Lower leg skin (tissue), 3 donors: ENCODE data around the gene SERHL2.

Experiments
- POLR2A ChIP-seq, 2 donors: fragments of 450-650 bp; IDR thresholded peaks; one replicate each; pipeline ENCODE4 v1.6.1; 2016 to 2017; ENCODE audit warnings: antibody characterized with exemption in 2 of 2, mild to moderate bottlenecking in 1 of 2, moderate library complexity in 1 of 2
- TF ChIP-seq, protein P1 (sequence below), 3 donors: fragments of 450-650 bp; IDR thresholded peaks; one replicate each; pipeline ENCODE4 v1.5.1; 2016; ENCODE audit warnings: antibody characterized with exemption in 3 of 3, mild to moderate bottlenecking in 3 of 3, moderate library complexity in 2 of 3

- TF ChIP-seq, protein P1, sequence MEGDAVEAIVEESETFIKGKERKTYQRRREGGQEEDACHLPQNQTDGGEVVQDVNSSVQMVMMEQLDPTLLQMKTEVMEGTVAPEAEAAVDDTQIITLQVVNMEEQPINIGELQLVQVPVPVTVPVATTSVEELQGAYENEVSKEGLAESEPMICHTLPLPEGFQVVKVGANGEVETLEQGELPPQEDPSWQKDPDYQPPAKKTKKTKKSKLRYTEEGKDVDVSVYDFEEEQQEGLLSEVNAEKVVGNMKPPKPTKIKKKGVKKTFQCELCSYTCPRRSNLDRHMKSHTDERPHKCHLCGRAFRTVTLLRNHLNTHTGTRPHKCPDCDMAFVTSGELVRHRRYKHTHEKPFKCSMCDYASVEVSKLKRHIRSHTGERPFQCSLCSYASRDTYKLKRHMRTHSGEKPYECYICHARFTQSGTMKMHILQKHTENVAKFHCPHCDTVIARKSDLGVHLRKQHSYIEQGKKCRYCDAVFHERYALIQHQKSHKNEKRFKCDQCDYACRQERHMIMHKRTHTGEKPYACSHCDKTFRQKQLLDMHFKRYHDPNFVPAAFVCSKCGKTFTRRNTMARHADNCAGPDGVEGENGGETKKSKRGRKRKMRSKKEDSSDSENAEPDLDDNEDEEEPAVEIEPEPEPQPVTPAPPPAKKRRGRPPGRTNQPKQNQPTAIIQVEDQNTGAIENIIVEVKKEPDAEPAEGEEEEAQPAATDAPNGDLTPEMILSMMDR (IDR thresholded peaks at IDR 0.05): no peak
- TF ChIP-seq POLR2A (IDR thresholded peaks at IDR 0.05): peak in 1 of 2 donors; percentile 54
Observed at GRCh38 chr22:42615092-42615859, 61.5 kb downstream of the SERHL2 start.
